IMR-90 (cell line): ENCODE data around the gene OR2T1. TPM values are rescaled to one million over a fixed set of nuclear protein-coding genes. Genes with fewer than 3 reads are reported as not detected.
"Not testable (repeated sequence)": the region's sequence is repeated elsewhere in the genome, so short reads cannot be mapped to it uniquely, and the experiment has no call there.

Experiments used
- ATAC-seq: fragments of 200-7000 bp; cut with Tn5 transposase; 2 replicates; pipeline ENCODE4 v1.9.1; 2020; ENCODE audit warnings: low read depth, mild to moderate bottlenecking, moderate library complexity
- BruUV-seq: library from RNA; stranded (reverse); fragments of 400-500 nt; replicated peaks from 2 replicates; lab custom pipeline; 2021; lab: Mats Ljungman, UMichigan
- CTCF ChIA-PET: fragments of 300-600 bp; formaldehyde crosslinking; extraction: SDS; loops from one replicate; lab custom pipeline; 2021; ENCODE audit warnings: antibody characterized with exemption; lab: Yijun Ruan, JAX
- POLR2A ChIA-PET: fragments of 300-600 bp; sonication (Branson Sonifier 250); formaldehyde crosslinking; loops from one replicate; lab custom pipeline; 2022; ENCODE audit warnings: antibody characterized with exemption; ENCODE audit not compliant: unreplicated experiment; lab: Charles Lee
- DNase-seq: peaks from one replicate; pipeline ENCODE4 v3.0.0; 2013
- H2AFZ ChIP-seq: replicated peaks from 2 replicates; pipeline ENCODE3; 2013; ENCODE audit warnings: low read length, mild to moderate bottlenecking; ENCODE audit not compliant: poor library complexity
- H2AK5ac ChIP-seq: 2 replicates; pipeline ENCODE4 v1.6.1; 2013; ENCODE audit warnings: low read depth, low read length, inconsistent platforms
- H2AK9ac ChIP-seq: replicated peaks from 2 replicates; pipeline ENCODE3; 2013; ENCODE audit warnings: mild to moderate bottlenecking, low read depth, low read length, moderate library complexity; ENCODE audit not compliant: poor library complexity
- H2BK120ac ChIP-seq: 2 replicates; pipeline ENCODE4 v1.6.1; 2013; ENCODE audit warnings: low read depth, low read length, inconsistent platforms
- H2BK15ac ChIP-seq: 3 replicates; pipeline ENCODE4 v1.6.1; 2013; ENCODE audit warnings: low read depth, low read length, inconsistent platforms
- H2BK20ac ChIP-seq: 2 replicates; pipeline ENCODE4 v1.6.1; 2013; ENCODE audit warnings: low read depth, mild to moderate bottlenecking, inconsistent platforms, low read length, moderate library complexity
- H2BK5ac ChIP-seq: 2 replicates; pipeline ENCODE4 v1.6.1; 2013; ENCODE audit warnings: mild to moderate bottlenecking, low read depth, low read length, inconsistent platforms; ENCODE audit not compliant: poor library complexity, severe bottlenecking
- H3K14ac ChIP-seq: replicated peaks from 2 replicates; pipeline ENCODE4 v1.6.1; 2013; ENCODE audit warnings: low read depth, low read length, inconsistent platforms
- H3K18ac ChIP-seq: 2 replicates; pipeline ENCODE4 v1.6.1; 2013; ENCODE audit warnings: low read depth, low read length, control low read depth
- H3K23ac ChIP-seq: 2 replicates; pipeline ENCODE4 v1.6.1; 2013; ENCODE audit warnings: low read depth, low read length, inconsistent platforms
- H3K27ac ChIP-seq: 2 replicates; pipeline ENCODE4 v1.5.1; 2013; ENCODE audit warnings: mild to moderate bottlenecking, control low read depth, low read length; ENCODE audit not compliant: insufficient read depth
- H3K27me3 ChIP-seq: 2 replicates; pipeline ENCODE4 v1.6.1; 2013; ENCODE audit warnings: low read length; ENCODE audit not compliant: control insufficient read depth, insufficient read depth
- H3K36me3 ChIP-seq: 2 replicates; pipeline ENCODE4 v1.6.1; 2013; ENCODE audit warnings: low read length, mixed read lengths; ENCODE audit not compliant: control insufficient read depth, insufficient read depth
- H3K4ac ChIP-seq: 2 replicates; pipeline ENCODE4 v1.6.1; 2013; ENCODE audit warnings: low read depth, low read length, inconsistent platforms
- H3K4me1 ChIP-seq: 2 replicates; pipeline ENCODE4 v1.6.1; 2013; ENCODE audit warnings: low read length, mixed read lengths; ENCODE audit not compliant: control insufficient read depth, insufficient read depth
- H3K4me2 ChIP-seq: 2 replicates; pipeline ENCODE4 v1.6.1; 2013; ENCODE audit warnings: low read depth, mild to moderate bottlenecking, control low read depth, low read length, moderate library complexity
- H3K4me3 ChIP-seq: 2 replicates; pipeline ENCODE4 v1.5.1; 2013; ENCODE audit warnings: low read depth, mild to moderate bottlenecking, control low read depth, low read length, moderate library complexity; ENCODE audit not compliant: insufficient read depth
- H3K56ac ChIP-seq: 2 replicates; pipeline ENCODE4 v1.6.1; 2013; ENCODE audit warnings: low read length, inconsistent platforms; ENCODE audit not compliant: insufficient read depth; ENCODE audit errors: extremely low read depth
- H3K79me1 ChIP-seq, 2 experiments: 2 replicates each; pipeline ENCODE4 v1.6.1; 2013; ENCODE audit warnings: low read length in 2 of 2, inconsistent platforms in 1 of 2, low read depth in 1 of 2
- H3K9ac ChIP-seq: 2 replicates; pipeline ENCODE4 v1.6.1; 2013; ENCODE audit warnings: low read depth, low read length, control low read depth
- H3K9me1 ChIP-seq: 2 replicates; pipeline ENCODE4 v1.6.1; 2013; ENCODE audit warnings: low read length, inconsistent platforms; ENCODE audit not compliant: insufficient read depth
- H3K9me3 ChIP-seq: 2 replicates; pipeline ENCODE4 v1.6.1; 2013; ENCODE audit warnings: low read length; ENCODE audit not compliant: control insufficient read depth, insufficient read depth
- H4K20me1 ChIP-seq: 2 replicates; pipeline ENCODE4 v1.6.1; 2013; ENCODE audit warnings: low read length, inconsistent platforms; ENCODE audit not compliant: insufficient read depth
- H4K5ac ChIP-seq: 2 replicates; pipeline ENCODE4 v1.6.1; 2013; ENCODE audit warnings: mild to moderate bottlenecking, low read depth, low read length, control low read depth
- H4K8ac ChIP-seq, 2 experiments: 2 replicates each; pipeline ENCODE4 v1.6.1; 2013; ENCODE audit warnings: low read depth in 2 of 2, low read length in 2 of 2, control low read depth in 1 of 2, inconsistent platforms in 1 of 2
- H4K91ac ChIP-seq: 2 replicates; pipeline ENCODE4 v1.6.1; 2013; ENCODE audit warnings: low read depth, low read length, inconsistent platforms; ENCODE audit not compliant: insufficient read depth
- WGBS, 2 experiments: methylation state at CpG; one replicate each; pipeline versions ENCODE4 v1.1.5 to v1.1.7; 2013; ENCODE audit warnings: missing lambda C conversion rate in 2 of 2; ENCODE audit not compliant: insufficient read length in 1 of 2; ENCODE audit errors: extremely low coverage in 2 of 2; 5-methylcytosine and 5-hydroxymethylcytosine counted together
- dilution Hi-C: fragments of 300-500 bp; cut with HindIII; formaldehyde crosslinking; loops from one replicate; pipeline ENCODE4 v1.14.3; 2018; ENCODE audit warnings: low sequenced_read_pairs; ENCODE audit not compliant: unreplicated experiment
- in situ Hi-C: fragments of 300-500 bp; cut with MboI; formaldehyde crosslinking; loops from 3 replicates; pipeline ENCODE4 v1.14.3; 2019; ENCODE audit warnings: low sequenced_read_pairs, inconsistent platforms, mixed read lengths
- intact Hi-C: fragments of 100-400 bp; cut with micrococcal nuclease; formaldehyde crosslinking; loops from 2 replicates; pipeline ENCODE4 v1.10.0; 2022
- polyA plus RNA-seq, 3 experiments: library from polyadenylated mRNA; depleted of rRNA; stranded (reverse); fragments of >200 nt; gene quantifications; 2 replicates each; pipeline ENCODE4 v1.2.3, GENCODE V29; 2012; ENCODE audit warnings: low replicate concordance in 1 of 3
- total RNA-seq: library from RNA; depleted of rRNA; stranded (reverse); fragments of >200 nt; gene quantifications from 2 replicates; pipeline ENCODE4 v1.2.3, GENCODE V29; 2012

Gene OR2T1
- total and polyA plus RNA-seq, 2 of the 4 experiments (the other 2 are of a cell fraction): not detected

GRCh38 chr1:248453619-248454018 is 50.8 kb downstream of the OR2T1 start:
- BruUV-seq: not testable (repeated sequence)

GRCh38 chr1:248455045-248455444 is 52.2 kb downstream of the OR2T1 start:
- not testable (repeated sequence) for H2AK5ac ChIP-seq

More at GRCh38 chr1:248453619-248454018, 50.8 kb downstream of the OR2T1 start:
- H3K9me3 ChIP-seq, H2AK5ac ChIP-seq, H2BK20ac ChIP-seq, H3K4ac ChIP-seq, DNase-seq, intact Hi-C loops, H3K27me3 ChIP-seq, H3K36me3 ChIP-seq, H3K9me1 ChIP-seq, H2BK120ac ChIP-seq, CTCF ChIA-PET, H3K4me2 ChIP-seq, H4K20me1 ChIP-seq, H3K56ac ChIP-seq, H2BK15ac ChIP-seq, POLR2A ChIA-PET, H3K23ac ChIP-seq, H4K8ac ChIP-seq, ATAC-seq, H3K4me1 ChIP-seq, H3K79me1 ChIP-seq, H4K91ac ChIP-seq, H3K9ac ChIP-seq, dilution Hi-C loops, H2AK9ac ChIP-seq, H3K14ac ChIP-seq, H2BK5ac ChIP-seq, H3K4me3 ChIP-seq, H4K5ac ChIP-seq, H3K18ac ChIP-seq, in situ Hi-C loops, H2AFZ ChIP-seq, H3K27ac ChIP-seq: not testable (repeated sequence)
- no CpG with 5 or more reads among the region's 7 CpGs for WGBS, 2 experiments

More at GRCh38 chr1:248455045-248455444, 52.2 kb downstream of the OR2T1 start:
- dilution Hi-C loops, H2BK15ac ChIP-seq, intact Hi-C loops, H2BK120ac ChIP-seq, H4K5ac ChIP-seq, DNase-seq, H3K18ac ChIP-seq, H2AK9ac ChIP-seq, H4K20me1 ChIP-seq, H3K36me3 ChIP-seq, BruUV-seq, H2BK5ac ChIP-seq, H3K27me3 ChIP-seq, H3K23ac ChIP-seq, H3K4me2 ChIP-seq, ATAC-seq, POLR2A ChIA-PET, H3K9me3 ChIP-seq, H2BK20ac ChIP-seq, H3K14ac ChIP-seq, in situ Hi-C loops, H4K8ac ChIP-seq, H3K9ac ChIP-seq, H3K9me1 ChIP-seq, H3K27ac ChIP-seq, CTCF ChIA-PET, H3K79me1 ChIP-seq, H4K91ac ChIP-seq, H3K4me3 ChIP-seq, H3K56ac ChIP-seq, H2AFZ ChIP-seq, H3K4ac ChIP-seq, H3K4me1 ChIP-seq: not testable (repeated sequence)
- no CpG with 5 or more reads among the region's 4 CpGs for WGBS, 2 experiments
